ENCODE data around the gene LCN10. TPM values are rescaled to one million over a fixed set of nuclear protein-coding genes. Genes with fewer than 3 reads are reported as not detected.

Gene LCN10
- total and polyA plus RNA-seq, 2 of the 13 experiments (the other 11 are each of a cell fraction or from before 2014, with no cell fraction given): 0.53 to 0.61 TPM

GRCh38 chr9:136788644-136789522 lies 46.1 kb upstream of the LCN10 start (continued):
- TF ChIP-seq TFE3 (CRISPR knock-in tag; IDR thresholded peaks at IDR 0.05) (peak; percentile 27), ZBTB20 (CRISPR knock-in tag; IDR thresholded peaks at IDR 0.05; ENCODE audit: borderline replicate concordance, low read depth) (peak; percentile 79; the same call in 1 of the 2 replicates), AFF4 (CRISPR knock-in tag; IDR thresholded peaks at IDR 0.05) (peak; percentile 79; the same call in 1 of the 2 replicates), ONECUT2 (CRISPR knock-in tag; IDR thresholded peaks at IDR 0.05) (peak; percentile 81), ZC3H13 (CRISPR knock-in tag; IDR thresholded peaks at IDR 0.05) (peak; percentile 18; the same call in 1 of the 2 replicates), ZNF557 (CRISPR knock-in tag; IDR thresholded peaks at IDR 0.05) (peak; percentile 72), TP53 (CRISPR knock-in tag; conservative IDR thresholded peaks at IDR 0.05) (0 out of 2 replicates have a peak, but pooled peaks have one; percentile 39), ZNF670 (CRISPR knock-in tag; IDR thresholded peaks at IDR 0.05; ENCODE audit: borderline replicate concordance) (peak; percentile 64; the same call in 1 of the 2 replicates), FOXP4 (CRISPR knock-in tag; IDR thresholded peaks at IDR 0.05) (peak; percentile 80), ZBTB37 (CRISPR knock-in tag; IDR thresholded peaks at IDR 0.05) (peak; percentile 47; the same call in 1 of the 2 replicates), SATB2 (CRISPR knock-in tag; IDR thresholded peaks at IDR 0.05) (0 out of 2 replicates have a peak, but pooled peaks have one; percentile 11), KLF12 (CRISPR knock-in tag; IDR thresholded peaks at IDR 0.05; ENCODE audit: borderline replicate concordance) (peak; percentile 41; the same call in 1 of the 2 replicates), PRDM4 (CRISPR knock-in tag; IDR thresholded peaks at IDR 0.05; ENCODE audit: borderline replicate concordance) (0 out of 2 replicates have a peak, but pooled peaks have one; percentile 44)
